Mesodermal cell (in vitro differentiated cells): ENCODE data around the gene DYRK4.
A peak's percentile ranks its signal among the peaks of the same experiment; 100 is the strongest.

ENCODE experiments used
- H3K27ac ChIP-seq: 2 replicates; pipeline ENCODE4 v1.7.0; 2013; ENCODE audit warnings: mild to moderate bottlenecking, low read depth, low read length, moderate library complexity; ENCODE audit not compliant: severe bottlenecking
- H3K36me3 ChIP-seq: 2 replicates; pipeline ENCODE4 v1.7.1; 2013; ENCODE audit warnings: mild to moderate bottlenecking, low read length, moderate library complexity; ENCODE audit not compliant: control insufficient read depth, insufficient read depth
- H3K4me1 ChIP-seq: one replicate; pipeline ENCODE4 v1.7.1; 2013; ENCODE audit warnings: mild to moderate bottlenecking, low read length; ENCODE audit not compliant: insufficient read depth, control insufficient read depth, poor library complexity, severe bottlenecking
- H3K4me3 ChIP-seq: 2 replicates; pipeline ENCODE4 v1.7.0; 2013; ENCODE audit warnings: low read length, control low read depth, mild to moderate bottlenecking; ENCODE audit not compliant: insufficient read depth, poor library complexity, severe bottlenecking; ENCODE audit errors: extremely low read depth
- H3K9me3 ChIP-seq: 2 replicates; pipeline ENCODE4 v1.7.1; 2013; ENCODE audit warnings: mild to moderate bottlenecking, low read length, moderate library complexity; ENCODE audit not compliant: control insufficient read depth
- WGBS, 2 experiments: methylation state at CpG; one replicate each; pipeline ENCODE4 v1.1.5; 2013; ENCODE audit warnings: missing lambda C conversion rate in 2 of 2; ENCODE audit not compliant: insufficient coverage in 2 of 2; 5-methylcytosine and 5-hydroxymethylcytosine counted together

Gene DYRK4

GRCh38 chr12:4588916-4589315, 26.9 kb downstream of the DYRK4 start:
- Histone ChIP-seq H3K36me3 (no peaks in the 10 kb centered on the region), H3K4me3 (no peak overlapping the region), H3K27ac (no peak overlapping the region), H3K9me3 (no peaks in the 10 kb centered on the region), H3K4me1 (no peaks in the 10 kb centered on the region)
- WGBS, 2 experiments: no CpG with 5 or more reads among the region's 3 CpGs

- Histone ChIP-seq H3K27ac (no peak overlapping the region), H3K4me3 (no peak overlapping the region), H3K9me3 (no peaks in the 10 kb centered on the region), H3K36me3 (no peaks in the 10 kb centered on the region), H3K4me1 (no peaks in the 10 kb centered on the region)
- WGBS, 2 experiments: 80 to 82% methylated on average over 1 of the region's 2 CpGs
Measured at GRCh38 chr12:4589941-4590340, 27.9 kb downstream of the DYRK4 start.

- Histone ChIP-seq H3K4me1 (no peaks in the 10 kb centered on the region), H3K27ac (no peak overlapping the region), H3K36me3 (no peaks in the 10 kb centered on the region), H3K9me3 (no peaks in the 10 kb centered on the region), H3K4me3 (no peak overlapping the region)
- 90% methylated on average over 5 to 6 of the region's 7 CpGs for WGBS, 2 experiments
Measured at GRCh38 chr12:4591180-4591687, 29.2 kb downstream of the DYRK4 start.

- Histone ChIP-seq H3K4me1 (no peaks in the 10 kb centered on the region), H3K36me3 (no peaks in the 10 kb centered on the region), H3K27ac (no peak overlapping the region), H3K9me3 (no peaks in the 10 kb centered on the region), H3K4me3 (no peak overlapping the region)
- WGBS, 2 experiments: 94 to 97% methylated on average over 5 to 6 of the region's 6 CpGs
Measured at GRCh38 chr12:4595881-4596280, 33.9 kb downstream of the DYRK4 start.

- 72 to 77% methylated on average over 6 to 7 of the region's 7 CpGs for WGBS, 2 experiments
- Histone ChIP-seq H3K4me3 (no peak overlapping the region), H3K27ac (no peak overlapping the region), H3K4me1 (no peaks in the 10 kb centered on the region), H3K36me3 (peaks cover 9% of the 10 kb centered on the region), H3K9me3 (no peaks in the 10 kb centered on the region)
Measured at GRCh38 chr12:4603421-4603820, 41.4 kb downstream of the DYRK4 start.

- no CpG with 5 or more reads among the region's 1 CpG for WGBS, 2 experiments
- H3K9me3 ChIP-seq: no peaks in the 10 kb centered on the region
- H3K4me3 ChIP-seq: no peak overlapping the region
- no peaks in the 10 kb centered on the region for H3K4me1 ChIP-seq
- H3K27ac ChIP-seq: no peak overlapping the region
- H3K36me3 ChIP-seq: peaks cover 9% of the 10 kb centered on the region
Measured at GRCh38 chr12:4603946-4604345, 41.9 kb downstream of the DYRK4 start.

- peaks cover 9% of the 10 kb centered on the region for H3K36me3 ChIP-seq
- no peaks in the 10 kb centered on the region for H3K9me3 ChIP-seq
- H3K4me3 ChIP-seq: peak overlapping the region; percentile 67
- WGBS, 2 experiments: 0 to 1% methylated on average over 9 to 18 of the region's 25 CpGs
- H3K27ac ChIP-seq: peak overlapping the region; percentile 2
- no peaks in the 10 kb centered on the region for H3K4me1 ChIP-seq
Measured at GRCh38 chr12:4604684-4605193, 42.7 kb downstream of the DYRK4 start.

GRCh38 chr12:4607056-4607455, 45.0 kb downstream of the DYRK4 start:
- Histone ChIP-seq H3K4me1 (no peaks in the 10 kb centered on the region), H3K36me3 (peaks cover 26% of the 10 kb centered on the region)
- WGBS, 2 experiments: 100% methylated on average over 1 to 2 of the region's 3 CpGs

GRCh38 chr12:4609071-4609470, 47.1 kb downstream of the DYRK4 start:
- no peak overlapping the region for H3K27ac ChIP-seq
- 87 to 90% methylated on average over 6 to 7 of the region's 9 CpGs for WGBS, 2 experiments

More at GRCh38 chr12:4607056-4607455, 45.0 kb downstream of the DYRK4 start:
- Histone ChIP-seq H3K4me3 (no peak overlapping the region), H3K9me3 (no peaks in the 10 kb centered on the region), H3K27ac (no peak overlapping the region)

GRCh38 chr12:4610481-4610880, 48.5 kb downstream of the DYRK4 start:
- 100% methylated on average over 1 to 2 of the region's 4 CpGs for WGBS, 2 experiments
- no peak overlapping the region for H3K4me3 ChIP-seq
- H3K36me3 ChIP-seq: peaks cover 48% of the 10 kb centered on the region
- H3K4me1 ChIP-seq: no peaks in the 10 kb centered on the region
- no peak overlapping the region for H3K27ac ChIP-seq
- no peaks in the 10 kb centered on the region for H3K9me3 ChIP-seq

More at GRCh38 chr12:4609071-4609470, 47.1 kb downstream of the DYRK4 start:
- no peaks in the 10 kb centered on the region for H3K4me1 ChIP-seq
- peaks cover 44% of the 10 kb centered on the region for H3K36me3 ChIP-seq
- no peaks in the 10 kb centered on the region for H3K9me3 ChIP-seq
- no peak overlapping the region for H3K4me3 ChIP-seq

- Histone ChIP-seq H3K9me3 (no peaks in the 10 kb centered on the region), H3K27ac (no peak overlapping the region), H3K4me1 (no peaks in the 10 kb centered on the region), H3K36me3 (peaks cover 38% of the 10 kb centered on the region), H3K4me3 (no peak overlapping the region)
- 94 to 99% methylated on average over 9 of the region's 9 CpGs for WGBS, 2 experiments
Measured at GRCh38 chr12:4615667-4616066, 53.7 kb downstream of the DYRK4 start.
